ENCODE results near the gene IRF9. TPM values are rescaled to one million over a fixed set of nuclear protein-coding genes. Genes with fewer than 3 reads are reported as not detected.

IRF9 gene
- total and polyA plus RNA-seq, 2 of the 13 experiments (the other 11 are each of a cell fraction or from before 2014, with no cell fraction given) = 14.9 to 49.7 TPM

- TF ChIP-seq NFYB (CRISPR knock-in tag; IDR thresholded peaks at IDR 0.05) (0 out of 2 replicates have a peak, but pooled peaks have one; percentile 16), IRX3 (CRISPR knock-in tag; IDR thresholded peaks at IDR 0.05; ENCODE audit: borderline replicate concordance, low read depth) (no peak), POLR2AphosphoS5 (IDR thresholded peaks at IDR 0.05; ENCODE audit: low read depth, low read length) (peak; percentile 63), ZC3H4 (CRISPR knock-in tag; IDR thresholded peaks at IDR 0.05; ENCODE audit: borderline replicate concordance) (0 out of 2 replicates have a peak, but pooled peaks have one; percentile 32), ZNF225 (CRISPR knock-in tag; IDR thresholded peaks at IDR 0.05) (peak; percentile 13; the same call in 1 of the 2 replicates), CHD2 (IDR thresholded peaks at IDR 0.05; ENCODE audit: low read depth, low read length) (no peak), ZNF367 (CRISPR knock-in tag; IDR thresholded peaks at IDR 0.05; ENCODE audit: borderline replicate concordance) (no peak), ELF4 (CRISPR knock-in tag; IDR thresholded peaks at IDR 0.05; ENCODE audit: borderline replicate concordance) (no peak), CCAR2 (optimal IDR thresholded peaks at IDR 0.05; ENCODE audit: low read depth, low read length) (no peak), IRF9 (CRISPR knock-in tag; IDR thresholded peaks at IDR 0.05; ENCODE audit: borderline replicate concordance) (0 out of 2 replicates have a peak, but pooled peaks have one; percentile 15), THAP7 (CRISPR knock-in tag; IDR thresholded peaks at IDR 0.05) (peak; percentile 55; the same call in 1 of the 2 replicates), SAP130 (CRISPR knock-in tag; IDR thresholded peaks at IDR 0.05; ENCODE audit: low read depth) (0 out of 2 replicates have a peak, but pooled peaks have one; percentile 21), HNRNPH1 (optimal IDR thresholded peaks at IDR 0.05; ENCODE audit: low read depth, low read length) (peak; percentile 32), SMAD9 (CRISPR knock-in tag; IDR thresholded peaks at IDR 0.05) (no peak), POLR2G (IDR thresholded peaks at IDR 0.05; ENCODE audit: low read depth, low read length) (peak; percentile 31), ATAD3A (CRISPR knock-in tag; IDR thresholded peaks at IDR 0.05) (0 out of 2 replicates have a peak, but pooled peaks have one; percentile 19), HOXA5 (CRISPR knock-in tag; IDR thresholded peaks at IDR 0.05) (no peak), AKNA (CRISPR knock-in tag; IDR thresholded peaks at IDR 0.05; ENCODE audit: borderline replicate concordance) (no peak), ZNF296 (CRISPR knock-in tag; conservative IDR thresholded peaks at IDR 0.05) (no peak), CHCHD3 (CRISPR knock-in tag; IDR thresholded peaks at IDR 0.05) (no peak)
Observed at GRCh38 chr14:24137529-24138395, 23.3 kb upstream of the IRF9 start (continued).

All from HepG2 (cell line).